ENCODE results near the gene HSD11B2.

HSD11B2 gene

GRCh38 chr16:67457611-67458010, 26.7 kb downstream of the HSD11B2 start:
- in situ Hi-C loops (cut with HindIII; ENCODE audit: low pct_ligation_motif_present, low sequenced_read_pairs): no loop called here
- DNase-seq: no peak
- Histone ChIP-seq H3K4me3 (ENCODE audit: low read depth, low read length) (no peak overlapping the region), H3K27me3 (replicated peaks) (no peaks in the 10 kb centered on the region), H3K27ac (no peak overlapping the region), H3K36me3 (replicated peaks) (no peaks in the 10 kb centered on the region)
- TF ChIP-seq, protein P1, sequence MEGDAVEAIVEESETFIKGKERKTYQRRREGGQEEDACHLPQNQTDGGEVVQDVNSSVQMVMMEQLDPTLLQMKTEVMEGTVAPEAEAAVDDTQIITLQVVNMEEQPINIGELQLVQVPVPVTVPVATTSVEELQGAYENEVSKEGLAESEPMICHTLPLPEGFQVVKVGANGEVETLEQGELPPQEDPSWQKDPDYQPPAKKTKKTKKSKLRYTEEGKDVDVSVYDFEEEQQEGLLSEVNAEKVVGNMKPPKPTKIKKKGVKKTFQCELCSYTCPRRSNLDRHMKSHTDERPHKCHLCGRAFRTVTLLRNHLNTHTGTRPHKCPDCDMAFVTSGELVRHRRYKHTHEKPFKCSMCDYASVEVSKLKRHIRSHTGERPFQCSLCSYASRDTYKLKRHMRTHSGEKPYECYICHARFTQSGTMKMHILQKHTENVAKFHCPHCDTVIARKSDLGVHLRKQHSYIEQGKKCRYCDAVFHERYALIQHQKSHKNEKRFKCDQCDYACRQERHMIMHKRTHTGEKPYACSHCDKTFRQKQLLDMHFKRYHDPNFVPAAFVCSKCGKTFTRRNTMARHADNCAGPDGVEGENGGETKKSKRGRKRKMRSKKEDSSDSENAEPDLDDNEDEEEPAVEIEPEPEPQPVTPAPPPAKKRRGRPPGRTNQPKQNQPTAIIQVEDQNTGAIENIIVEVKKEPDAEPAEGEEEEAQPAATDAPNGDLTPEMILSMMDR (IDR thresholded peaks at IDR 0.05; ENCODE audit: low read depth, low read length, missing control alignments): no peak

DNA sequence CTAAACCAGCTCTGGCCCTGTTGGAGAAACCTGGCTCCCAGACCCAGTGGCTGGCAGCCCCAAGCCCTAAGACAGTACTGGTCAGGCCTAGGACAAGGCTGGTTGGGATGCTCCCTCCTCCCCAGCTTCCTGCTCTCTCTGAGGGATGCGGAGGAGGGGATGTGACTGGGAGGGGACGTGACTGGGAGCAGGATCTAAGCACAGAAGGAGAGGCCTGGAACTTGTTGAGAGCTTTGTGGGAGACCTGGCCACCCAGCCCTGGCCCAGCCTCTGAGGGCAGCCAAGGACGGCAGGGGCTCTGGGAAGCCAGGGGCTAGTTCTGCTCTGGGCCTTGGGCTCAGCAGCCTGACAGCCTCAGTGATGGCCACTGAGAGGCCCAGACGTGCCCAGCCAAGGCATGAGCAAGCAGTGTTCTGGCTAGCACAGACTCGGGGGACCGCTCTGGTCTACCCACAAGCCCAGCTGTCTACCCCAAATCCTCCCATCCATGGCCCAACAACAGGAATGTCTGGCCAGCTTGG, 27.3 kb downstream of the HSD11B2 start:
- TF ChIP-seq, protein P1 (IDR thresholded peaks at IDR 0.05; ENCODE audit: low read depth, low read length, missing control alignments): no peak
- H3K27ac ChIP-seq: no peak overlapping the region
- H3K27me3 ChIP-seq (replicated peaks): no peaks in the 10 kb centered on the region
- H3K4me3 ChIP-seq (ENCODE audit: low read depth, low read length): no peak overlapping the region
- H3K36me3 ChIP-seq (replicated peaks): no peaks in the 10 kb centered on the region
- in situ Hi-C loops (cut with HindIII; ENCODE audit: low pct_ligation_motif_present, low sequenced_read_pairs): no loop called here
- no peak for DNase-seq

- Histone ChIP-seq H3K27ac (no peak overlapping the region), H3K36me3 (replicated peaks) (no peaks in the 10 kb centered on the region)
These were observed 28.3 kb downstream of the HSD11B2 start for GRCh38 chr16:67459066-67459860.

DNA sequence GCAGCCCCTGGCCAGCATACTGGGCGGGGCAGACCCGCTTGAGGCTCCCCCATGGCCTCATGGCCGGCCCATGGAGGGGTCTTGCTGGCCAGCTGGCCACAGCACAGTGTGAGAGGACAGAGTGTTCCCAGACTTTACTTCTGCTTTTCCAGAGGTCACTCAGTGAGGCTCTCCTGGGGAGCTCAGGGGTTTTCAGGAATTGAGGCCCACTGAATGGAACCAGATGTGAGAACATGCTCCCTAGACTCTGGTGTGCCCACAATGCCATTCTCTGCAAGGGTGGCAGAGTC, 28.9 kb downstream of the HSD11B2 start:
- Histone ChIP-seq H3K27me3 (replicated peaks) (no peaks in the 10 kb centered on the region), H3K4me3 (ENCODE audit: low read depth, low read length) (no peak overlapping the region), H3K36me3 (replicated peaks) (no peaks in the 10 kb centered on the region), H3K27ac (no peak overlapping the region)
- in situ Hi-C loops (cut with HindIII; ENCODE audit: low pct_ligation_motif_present, low sequenced_read_pairs): no loop called here
- TF ChIP-seq, protein P1 (IDR thresholded peaks at IDR 0.05; ENCODE audit: low read depth, low read length, missing control alignments): no peak
- no peak for DNase-seq

More at GRCh38 chr16:67459066-67459860, 28.3 kb downstream of the HSD11B2 start:
- TF ChIP-seq, protein P1 (IDR thresholded peaks at IDR 0.05; ENCODE audit: low read depth, low read length, missing control alignments): no peak
- Histone ChIP-seq H3K4me3 (ENCODE audit: low read depth, low read length) (no peak overlapping the region), H3K27me3 (replicated peaks) (no peaks in the 10 kb centered on the region)
- in situ Hi-C loops (cut with HindIII; ENCODE audit: low pct_ligation_motif_present, low sequenced_read_pairs): no loop called here
- DNase-seq: no peak

- no peak overlapping the region for H3K4me3 ChIP-seq (ENCODE audit: low read depth, low read length)
- in situ Hi-C loops (cut with HindIII; ENCODE audit: low pct_ligation_motif_present, low sequenced_read_pairs): no loop called here
- H3K27me3 ChIP-seq (replicated peaks): no peaks in the 10 kb centered on the region
- DNase-seq: no peak
- no peaks in the 10 kb centered on the region for H3K36me3 ChIP-seq (replicated peaks)
- TF ChIP-seq, protein P1 (IDR thresholded peaks at IDR 0.05; ENCODE audit: low read depth, low read length, missing control alignments): no peak
- no peak overlapping the region for H3K27ac ChIP-seq
These were observed 29.2 kb downstream of the HSD11B2 start for GRCh38 chr16:67460168-67460567.

GRCh38 chr16:67460961-67461360, 30.0 kb downstream of the HSD11B2 start:
- Histone ChIP-seq H3K27ac (no peak overlapping the region), H3K36me3 (replicated peaks) (no peaks in the 10 kb centered on the region), H3K4me3 (ENCODE audit: low read depth, low read length) (no peak overlapping the region), H3K27me3 (replicated peaks) (no peaks in the 10 kb centered on the region)
- in situ Hi-C loops (cut with HindIII; ENCODE audit: low pct_ligation_motif_present, low sequenced_read_pairs): no loop called here
- TF ChIP-seq, protein P1 (IDR thresholded peaks at IDR 0.05; ENCODE audit: low read depth, low read length, missing control alignments): no peak
- DNase-seq: no peak

Measured in brain microvascular endothelial cell (primary cell).